Left lung (tissue), 10 donors: ENCODE measurements around the gene NRAS. TPM values are rescaled to one million over a fixed set of nuclear protein-coding genes. Genes with fewer than 3 reads are reported as not detected.

Experiments used
- ATAC-seq: fragments of 200-7000 bp; cut with Tn5 transposase; one replicate; pipeline ENCODE4 v1.9.1; 2020; ENCODE audit warnings: moderate library complexity
- DNase-seq, 4 donors: peaks; one replicate each; pipeline ENCODE4 v3.0.0-alpha.2; 2013 to 2020
- H3K27ac ChIP-seq, 2 donors: fragments of 200-600 bp; sonication (generic) in 1 of 2; one replicate each; pipeline versions ENCODE4 v1.5.0 to v1.8.0; 2020 to 2021
- H3K27me3 ChIP-seq, 2 donors: fragments of 200-600 bp; sonication (generic) in 1 of 2; one replicate each; pipeline versions ENCODE4 v1.5.0 to v1.8.0; 2020 to 2021
- H3K36me3 ChIP-seq, 2 donors: fragments of 200-600 bp; sonication (generic) in 1 of 2; one replicate each; pipeline versions ENCODE4 v1.5.0 to v1.8.0; 2020 to 2021
- H3K4me1 ChIP-seq, 2 donors: fragments of 200-600 bp; one replicate each; pipeline ENCODE4 v1.8.0; 2021
- H3K4me3 ChIP-seq, 2 donors: fragments of 200-600 bp; sonication (generic) in 1 of 2; one replicate each; pipeline versions ENCODE4 v1.5.0 to v1.8.0; 2020 to 2021; ENCODE audit warnings: mild to moderate bottlenecking in 1 of 2
- H3K9me3 ChIP-seq, 2 donors: fragments of 200-600 bp; sonication (generic) in 1 of 2; one replicate each; pipeline versions ENCODE4 v1.5.0 to v1.8.0; 2020 to 2021
- intact Hi-C, 2 donors: fragments of 100-400 bp; cut with DNase I; formaldehyde crosslinking; loops; one replicate each; pipeline versions ENCODE4 v1.11.2 to v1.14.2; 2022
- polyA plus RNA-seq, 6 donors: library from polyadenylated mRNA; unstranded; fragments of 120-200 nt; gene quantifications; one replicate each; pipeline ENCODE4 v1.2.1, GENCODE V29; 2013; ENCODE audit not compliant: insufficient read length in 6 of 6
- total RNA-seq, 2 donors: library from RNA; stranded (reverse); fragmentation: NEBNext Ultra II Directional; extraction: Animal tissue kit (Norgen Biotek cat#: 25700); gene quantifications; one replicate each; pipeline ENCODE4 v1.2.1, GENCODE V29; 2021
- TF ChIP-seq, protein P1 (sequence below), 2 donors: fragments of 200-600 bp; sonication (generic) in 1 of 2; IDR thresholded peaks; one replicate each; pipeline versions ENCODE4 v1.5.0 to v1.8.0; 2021; ENCODE audit warnings: antibody characterized with exemption in 2 of 2
- donor health status: DM: no; HTN: yes; CAD: no.
- donor health status: DM: no; HTN: no; CAD: no.

NRAS gene
- total and polyA plus RNA-seq, 8 donors = 31.3 to 62.4 (median 57.3) TPM

DNA sequence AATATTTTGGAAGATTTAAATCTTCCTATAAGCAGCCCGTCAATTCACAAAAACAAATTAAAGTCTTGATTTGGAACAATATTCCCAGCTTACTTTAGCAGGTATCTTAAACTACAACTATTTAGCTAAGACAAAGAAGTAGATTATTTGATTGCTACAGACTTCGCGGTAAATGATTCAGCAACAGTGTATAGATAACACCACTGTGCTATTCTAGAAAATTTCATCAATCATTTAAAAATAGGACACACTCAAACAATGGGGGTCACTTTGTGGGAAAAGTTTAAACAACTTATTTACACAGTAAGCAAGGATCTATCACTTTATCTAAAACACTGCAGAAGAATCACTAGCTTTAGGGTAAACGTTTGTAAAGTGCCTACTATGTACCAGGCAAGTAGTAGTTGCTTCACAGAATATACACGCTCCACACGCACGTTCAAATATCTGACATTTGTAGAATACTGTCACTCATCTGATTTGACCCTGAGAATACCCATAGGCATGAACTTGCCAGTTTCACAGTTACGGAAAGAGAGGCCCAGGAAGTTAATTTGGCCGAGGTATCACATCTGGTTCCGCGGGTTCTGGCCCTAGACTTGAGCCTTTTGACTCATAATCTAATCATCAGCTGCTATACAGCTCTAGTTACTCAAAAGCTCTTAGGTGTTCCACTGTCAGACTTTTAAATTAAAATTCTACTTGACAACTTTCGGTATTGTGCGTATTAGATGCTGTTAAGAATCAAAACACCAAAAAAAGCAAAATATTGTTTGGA lies 47.6 kb downstream of the NRAS start:
- H3K4me3 ChIP-seq = peak overlapping the region; percentile 60 to 73
- no peaks in the 10 kb centered on the region for H3K36me3 ChIP-seq
- ATAC-seq (no peak), DNase-seq (no peak)
- H3K27me3 ChIP-seq = peaks cover 0 to 16% of the 10 kb centered on the region in 2 donors
- TF ChIP-seq, protein P1, sequence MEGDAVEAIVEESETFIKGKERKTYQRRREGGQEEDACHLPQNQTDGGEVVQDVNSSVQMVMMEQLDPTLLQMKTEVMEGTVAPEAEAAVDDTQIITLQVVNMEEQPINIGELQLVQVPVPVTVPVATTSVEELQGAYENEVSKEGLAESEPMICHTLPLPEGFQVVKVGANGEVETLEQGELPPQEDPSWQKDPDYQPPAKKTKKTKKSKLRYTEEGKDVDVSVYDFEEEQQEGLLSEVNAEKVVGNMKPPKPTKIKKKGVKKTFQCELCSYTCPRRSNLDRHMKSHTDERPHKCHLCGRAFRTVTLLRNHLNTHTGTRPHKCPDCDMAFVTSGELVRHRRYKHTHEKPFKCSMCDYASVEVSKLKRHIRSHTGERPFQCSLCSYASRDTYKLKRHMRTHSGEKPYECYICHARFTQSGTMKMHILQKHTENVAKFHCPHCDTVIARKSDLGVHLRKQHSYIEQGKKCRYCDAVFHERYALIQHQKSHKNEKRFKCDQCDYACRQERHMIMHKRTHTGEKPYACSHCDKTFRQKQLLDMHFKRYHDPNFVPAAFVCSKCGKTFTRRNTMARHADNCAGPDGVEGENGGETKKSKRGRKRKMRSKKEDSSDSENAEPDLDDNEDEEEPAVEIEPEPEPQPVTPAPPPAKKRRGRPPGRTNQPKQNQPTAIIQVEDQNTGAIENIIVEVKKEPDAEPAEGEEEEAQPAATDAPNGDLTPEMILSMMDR (IDR thresholded peaks at IDR 0.05) = no peak
- H3K4me1 ChIP-seq = peaks cover 0 to 12% of the 10 kb centered on the region in 2 donors
- no peaks in the 10 kb centered on the region for H3K9me3 ChIP-seq
- peak overlapping the region; percentile 80 to 81 for H3K27ac ChIP-seq
- intact Hi-C loops = no loop called here

DNA sequence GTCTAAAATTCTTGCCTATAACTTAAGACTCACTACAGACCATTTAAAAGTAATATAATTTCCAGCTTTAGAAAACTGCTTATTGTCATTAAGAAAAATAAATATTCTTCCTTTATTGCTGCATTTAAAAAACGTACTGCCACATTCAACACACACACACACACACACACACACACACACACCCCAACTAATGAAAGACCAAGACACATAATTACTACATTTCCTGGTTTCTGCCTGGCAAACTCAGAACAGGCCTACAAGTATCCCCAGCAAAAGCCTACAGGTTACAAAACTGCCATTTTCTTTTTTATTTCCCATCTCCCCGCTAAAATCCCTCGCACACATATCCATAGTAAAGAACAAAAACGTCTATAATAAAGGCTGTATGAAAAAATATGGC lies 48.2 kb downstream of the NRAS start:
- ATAC-seq = no peak
- Histone ChIP-seq H3K27me3 (peaks cover 0 to 16% of the 10 kb centered on the region in 2 donors), H3K4me3 (no peak overlapping the region), H3K9me3 (no peaks in the 10 kb centered on the region), H3K4me1 (peaks cover 0 to 12% of the 10 kb centered on the region in 2 donors), H3K36me3 (no peaks in the 10 kb centered on the region), H3K27ac (no peak overlapping the region)
- TF ChIP-seq, protein P1 (IDR thresholded peaks at IDR 0.05) = no peak
- intact Hi-C loops = no loop called here
- no peak for DNase-seq

DNA sequence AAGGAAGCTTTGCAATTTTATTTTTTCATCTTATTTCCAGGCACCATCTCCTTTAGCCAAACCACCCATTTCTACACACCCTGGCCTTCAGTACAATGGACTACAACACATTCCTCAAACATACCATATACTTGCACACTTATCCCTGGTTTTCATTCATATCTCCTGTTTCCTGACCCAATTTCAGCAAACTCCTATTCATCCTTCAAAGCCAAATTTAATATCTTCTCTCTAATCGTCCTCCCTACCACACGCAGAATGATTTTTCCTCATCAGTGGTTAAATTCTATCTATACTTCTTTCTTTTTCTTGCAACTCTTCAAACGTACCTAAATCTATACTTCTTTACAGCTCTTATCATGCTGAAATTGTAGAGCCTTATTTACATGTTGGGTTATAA lies 49.6 kb downstream of the NRAS start:
- no peaks in the 10 kb centered on the region for H3K9me3 ChIP-seq
- DNase-seq = no peak
- no peaks in the 10 kb centered on the region for H3K36me3 ChIP-seq
- no peak overlapping the region for H3K27ac ChIP-seq
- H3K4me1 ChIP-seq = peaks cover 0 to 12% of the 10 kb centered on the region in 2 donors
- peaks cover 0 to 16% of the 10 kb centered on the region in 2 donors for H3K27me3 ChIP-seq
- no peak overlapping the region for H3K4me3 ChIP-seq
- TF ChIP-seq, protein P1 (IDR thresholded peaks at IDR 0.05) = no peak
- ATAC-seq = no peak
- intact Hi-C loops = no loop called here

DNA sequence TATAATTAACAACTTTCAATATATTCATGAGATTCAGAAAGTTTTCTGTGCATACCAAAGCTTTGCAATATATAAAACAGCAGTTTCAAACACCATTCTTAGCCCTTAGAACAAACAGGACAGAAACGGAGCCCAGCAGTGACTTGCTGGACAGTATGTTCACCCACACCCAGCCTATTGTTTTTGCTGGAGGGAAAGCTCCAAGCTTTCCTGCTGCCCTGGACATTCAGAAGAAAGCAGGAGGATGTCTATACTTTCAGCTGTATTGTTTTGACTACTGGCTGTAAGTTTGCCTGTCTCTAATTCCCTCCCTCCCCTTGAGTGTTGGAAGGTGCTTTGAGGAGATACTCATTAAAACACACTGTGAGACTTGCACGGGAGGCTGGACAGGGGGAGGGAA lies 56.3 kb downstream of the NRAS start:
- H3K27ac ChIP-seq = no peak overlapping the region
- ATAC-seq (no peak), DNase-seq (no peak)
- H3K4me3 ChIP-seq = no peak overlapping the region
- H3K9me3 ChIP-seq = no peaks in the 10 kb centered on the region
- no peaks in the 10 kb centered on the region for H3K36me3 ChIP-seq
- no peaks in the 10 kb centered on the region for H3K27me3 ChIP-seq
- H3K4me1 ChIP-seq = no peaks in the 10 kb centered on the region
- TF ChIP-seq, protein P1 (IDR thresholded peaks at IDR 0.05) = no peak
- intact Hi-C loops = no loop called here

Other genes with a start within 250 kb of the NRAS start
- 10 to 100 TPM; 26.7 to 32.9 TPM for gene TRIM33, start 205.6 kb downstream of the NRAS start, total RNA-seq
- 10 to 100 TPM; 51.6 to 64.2 (median 54.2) TPM for gene TRIM33, start 205.6 kb downstream of the NRAS start, polyA plus RNA-seq
- 10 to 100 TPM; 29.4 to 33.9 TPM for gene BCAS2, start 135.2 kb downstream of the NRAS start, total RNA-seq
- 10 to 100 TPM; 42.1 to 49.0 (median 46.5) TPM for gene BCAS2, start 135.2 kb downstream of the NRAS start, polyA plus RNA-seq
- gene DENND2C, start 46.7 kb downstream of the NRAS start, total RNA-seq = 1 to 10 TPM; 3.2 to 4.7 TPM
- gene DENND2C, start 46.7 kb downstream of the NRAS start, polyA plus RNA-seq = 1 to 10 TPM; 4.3 to 5.4 (median 5.1) TPM
- under 1 TPM in 1 of 2 donors, not detected in 1; 0.79 TPM for gene AMPD1, start 21.2 kb downstream of the NRAS start, total RNA-seq
- gene AMPD1, start 21.2 kb downstream of the NRAS start, polyA plus RNA-seq = not detected
- gene CSDE1, start 41.2 kb upstream of the NRAS start, total RNA-seq = 100 to 1,000 TPM; 493 to 524 TPM
- 100 to 1,000 TPM; 390 to 467 (median 423) TPM for gene CSDE1, start 41.2 kb upstream of the NRAS start, polyA plus RNA-seq
- 10 to 100 TPM; 37.7 to 42.7 TPM for gene SIKE1, start 63.9 kb upstream of the NRAS start, total RNA-seq
- gene SIKE1, start 63.9 kb upstream of the NRAS start, polyA plus RNA-seq = 10 to 100 TPM; 45.7 to 59.3 (median 50.2) TPM
- not detected for gene SYCP1, start 138.1 kb upstream of the NRAS start, total RNA-seq
- under 1 TPM; 0.20 to 0.38 (median 0.32) TPM for gene SYCP1, start 138.1 kb upstream of the NRAS start, polyA plus RNA-seq